OCI-LY1 (cell line): ENCODE results near the gene NFIA.

Experiments used
- EZH2 ChIP-seq: fragments of 200-600 bp; sonication (generic), shearing (Covaris generic); IDR thresholded peaks from 2 replicates; pipeline ENCODE4 v1.8.0; 2017; ENCODE audit warnings: borderline replicate concordance, mixed run types, mild to moderate bottlenecking, antibody characterized with exemption, low read length, moderate library complexity, mixed read lengths
- TF ChIP-seq, protein P1 (sequence below): fragments of 200-600 bp; sonication (generic), shearing (Covaris generic); IDR thresholded peaks from 2 replicates; pipeline ENCODE4 v1.5.1; 2017; ENCODE audit warnings: mild to moderate bottlenecking, antibody characterized with exemption, low read length, moderate library complexity, mixed read lengths

DNA sequence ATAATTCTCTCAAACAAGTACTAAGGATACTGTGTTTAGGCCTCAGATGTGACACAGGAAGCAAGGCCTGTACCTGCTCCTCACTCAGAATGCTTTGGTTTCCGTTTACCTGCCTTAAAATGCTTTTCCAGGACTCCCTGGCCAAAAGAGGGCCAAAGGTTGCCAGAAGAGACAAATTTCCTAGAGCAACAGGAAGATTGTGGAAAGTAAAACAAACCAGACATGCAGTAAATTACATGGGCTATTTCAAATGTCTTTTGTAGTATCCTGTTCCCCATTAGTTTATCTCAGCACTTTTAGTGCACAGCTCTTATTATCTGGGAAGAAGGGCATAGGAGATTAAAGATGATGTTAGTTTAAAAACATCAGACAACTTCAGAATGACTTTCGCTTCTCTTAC is 280.0 kb downstream of the NFIA start:
- TF ChIP-seq, protein P1, sequence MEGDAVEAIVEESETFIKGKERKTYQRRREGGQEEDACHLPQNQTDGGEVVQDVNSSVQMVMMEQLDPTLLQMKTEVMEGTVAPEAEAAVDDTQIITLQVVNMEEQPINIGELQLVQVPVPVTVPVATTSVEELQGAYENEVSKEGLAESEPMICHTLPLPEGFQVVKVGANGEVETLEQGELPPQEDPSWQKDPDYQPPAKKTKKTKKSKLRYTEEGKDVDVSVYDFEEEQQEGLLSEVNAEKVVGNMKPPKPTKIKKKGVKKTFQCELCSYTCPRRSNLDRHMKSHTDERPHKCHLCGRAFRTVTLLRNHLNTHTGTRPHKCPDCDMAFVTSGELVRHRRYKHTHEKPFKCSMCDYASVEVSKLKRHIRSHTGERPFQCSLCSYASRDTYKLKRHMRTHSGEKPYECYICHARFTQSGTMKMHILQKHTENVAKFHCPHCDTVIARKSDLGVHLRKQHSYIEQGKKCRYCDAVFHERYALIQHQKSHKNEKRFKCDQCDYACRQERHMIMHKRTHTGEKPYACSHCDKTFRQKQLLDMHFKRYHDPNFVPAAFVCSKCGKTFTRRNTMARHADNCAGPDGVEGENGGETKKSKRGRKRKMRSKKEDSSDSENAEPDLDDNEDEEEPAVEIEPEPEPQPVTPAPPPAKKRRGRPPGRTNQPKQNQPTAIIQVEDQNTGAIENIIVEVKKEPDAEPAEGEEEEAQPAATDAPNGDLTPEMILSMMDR, result no peak
- TF ChIP-seq EZH2, result no peak
